HUDEP-2 (cell line): ENCODE measurements around the gene DRC3.
"Not testable (repeated sequence)": the region's sequence is repeated elsewhere in the genome, so short reads cannot be mapped to it uniquely, and the experiment has no call there.

Experiments used
- DNase-seq, 76 experiments: peaks; one replicate each; lab custom pipeline; 2025; ENCODE audit not compliant: unreplicated experiment in 76 of 76; lab: John Stamatoyannopoulos, UW

Gene DRC3

GRCh38 chr17:17989618-17990017 lies 17.0 kb downstream of the DRC3 start:
- no peak for DNase-seq

DNA sequence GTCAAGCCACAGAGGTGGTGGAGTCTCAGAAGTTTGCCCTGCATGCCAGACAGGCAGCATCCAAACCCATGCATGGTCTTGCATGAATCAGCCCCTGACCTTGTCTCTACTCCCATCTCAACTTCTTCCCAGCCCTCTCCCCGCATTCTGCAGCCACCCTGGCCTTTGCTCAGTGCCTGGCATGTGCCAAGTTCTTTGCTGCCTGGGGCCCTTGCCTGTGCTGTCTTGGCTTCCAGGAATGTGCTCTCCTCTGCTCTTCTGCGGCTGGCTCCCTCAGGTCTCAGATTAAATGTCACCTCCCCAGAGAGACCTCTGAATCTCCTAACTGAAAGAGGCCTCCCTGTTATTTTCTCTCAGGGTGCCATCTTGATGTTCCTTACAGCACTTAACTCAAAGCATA lies 17.6 kb downstream of the DRC3 start:
- DNase-seq: no peak

DNA sequence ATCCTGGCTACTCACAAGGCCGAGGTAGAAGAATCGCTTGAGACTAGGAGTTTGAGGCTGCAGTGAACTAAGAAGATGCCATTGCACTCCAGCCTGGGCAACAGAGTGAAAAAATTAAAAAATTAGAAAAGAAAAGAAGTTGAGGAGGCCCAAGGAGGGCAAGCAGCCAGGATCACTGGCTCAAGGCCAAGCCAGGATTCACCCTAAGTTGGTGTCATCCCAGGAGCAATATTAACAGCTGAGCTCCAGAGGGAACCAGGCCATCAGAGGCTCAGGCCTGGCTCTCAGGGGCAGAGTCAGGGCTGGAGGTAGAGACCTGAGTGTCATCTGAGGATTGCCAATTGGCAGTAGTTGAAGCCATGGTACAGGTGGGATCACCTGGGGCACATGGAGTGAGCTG lies 20.7 kb downstream of the DRC3 start:
- DNase-seq: no peak

- no peak for DNase-seq
These were observed 21.2 kb downstream of the DRC3 start for GRCh38 chr17:17993852-17994251.

DNA sequence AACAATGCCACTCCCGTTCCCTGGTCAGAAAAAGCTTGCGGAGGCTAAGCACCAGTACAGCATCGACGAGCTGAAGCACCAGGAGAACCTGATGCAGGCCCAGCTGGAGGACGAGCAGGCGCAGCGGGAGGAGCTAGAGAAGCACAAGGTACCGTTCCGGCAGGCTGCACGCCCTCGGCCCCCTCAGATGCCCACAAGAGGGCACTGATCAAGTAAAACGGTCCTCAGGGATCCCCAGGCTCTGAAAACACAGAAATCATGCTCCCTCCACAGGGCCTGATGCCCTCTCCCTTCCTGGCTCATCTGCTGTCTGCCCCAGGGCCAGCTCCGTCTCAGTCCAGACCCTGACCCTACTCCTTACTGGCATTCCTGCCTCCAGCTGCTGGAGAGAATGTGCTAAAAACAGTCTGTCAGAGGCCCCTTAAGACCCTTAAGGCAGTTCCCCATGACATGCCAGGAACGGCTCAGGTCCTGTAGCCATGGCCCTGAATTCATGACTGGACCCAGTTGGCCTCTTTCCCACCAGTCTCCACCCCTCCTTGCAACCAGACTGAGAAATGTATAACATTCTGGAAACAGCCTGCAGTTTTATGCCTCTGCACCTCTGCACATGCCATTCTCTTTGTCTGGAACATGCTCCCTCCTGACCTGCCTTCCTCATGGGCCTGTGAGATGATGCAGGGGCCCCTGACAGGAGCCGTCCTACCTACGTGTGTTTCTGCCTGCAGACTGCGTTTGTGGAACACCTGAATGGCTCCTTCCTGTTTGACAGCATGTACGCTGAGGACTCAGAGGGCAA lies 21.8 kb downstream of the DRC3 start:
- DNase-seq: peak in 38 of 76 experiments; percentile 4 to 65 (median 28)

- DNase-seq: not testable (repeated sequence)
These were observed 23.2 kb downstream of the DRC3 start for GRCh38 chr17:17995887-17996286.

GRCh38 chr17:17998934-17999333 lies 26.3 kb downstream of the DRC3 start:
- DNase-seq: no peak

- no peak for DNase-seq
These were observed 26.8 kb downstream of the DRC3 start for GRCh38 chr17:17999364-18000029.

GRCh38 chr17:18000030-18000408 lies 27.4 kb downstream of the DRC3 start:
- no peak for DNase-seq

DNA sequence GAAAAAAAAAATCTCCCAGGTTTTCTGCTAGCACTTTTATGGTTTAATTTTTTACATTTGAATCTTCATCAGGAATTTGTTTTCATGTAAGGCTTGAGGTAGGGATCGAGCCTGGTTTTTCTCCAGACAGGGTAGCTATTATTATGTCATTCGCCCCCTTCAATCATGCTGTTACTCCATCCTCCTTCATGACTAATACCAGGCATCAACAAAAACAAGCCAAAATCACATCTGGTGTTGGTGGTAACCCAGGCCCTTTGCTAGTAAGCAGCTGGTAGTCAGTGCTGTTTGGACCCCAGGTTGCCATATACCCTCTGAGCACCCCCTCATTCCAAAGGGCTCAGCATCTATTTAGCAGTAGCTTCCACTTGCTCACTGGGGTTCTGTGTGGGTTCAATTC lies 29.5 kb downstream of the DRC3 start:
- no peak for DNase-seq

DNA sequence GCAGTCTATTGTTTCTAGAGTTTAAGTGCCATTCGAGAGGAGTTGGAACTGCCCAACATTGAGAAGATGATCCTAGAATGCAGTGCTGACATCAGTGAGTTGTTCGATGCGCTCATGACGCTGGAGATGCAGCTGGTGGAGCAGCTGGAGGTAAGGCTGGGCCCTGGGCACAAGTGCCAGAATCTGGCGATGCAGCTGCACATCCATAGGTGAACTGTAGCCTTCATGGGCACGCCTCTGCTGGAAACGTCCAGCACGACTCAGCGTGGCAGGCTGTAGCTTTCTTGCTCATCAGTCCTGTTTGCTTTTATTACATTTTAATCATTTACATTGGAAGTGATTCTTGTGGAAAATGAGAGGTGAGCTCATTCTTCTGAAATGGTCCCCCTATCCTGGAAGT lies 31.7 kb downstream of the DRC3 start:
- DNase-seq: no peak

GRCh38 chr17:18004884-18005305 lies 32.2 kb downstream of the DRC3 start:
- no peak for DNase-seq

DNA sequence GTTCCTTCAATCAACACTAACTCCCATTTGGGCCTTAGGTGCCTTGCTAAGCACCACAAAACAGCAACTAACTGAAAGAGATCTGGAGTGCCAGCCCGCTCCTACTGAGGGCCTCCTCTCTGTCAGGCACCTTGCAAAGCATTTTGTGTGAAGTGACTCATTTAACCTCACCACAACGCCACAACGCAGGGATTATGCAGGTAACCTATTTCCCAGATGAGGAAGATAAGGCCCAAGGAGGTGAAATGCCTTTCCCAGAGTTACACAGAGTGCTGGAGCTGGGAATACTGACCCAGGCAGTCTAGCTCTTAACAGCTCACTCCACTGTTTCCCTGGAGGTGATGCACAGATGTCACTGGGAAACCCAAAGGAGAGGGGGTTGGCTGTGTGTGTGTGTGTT lies 32.8 kb downstream of the DRC3 start:
- DNase-seq: no peak

GRCh38 chr17:18006495-18007239 lies 34.0 kb downstream of the DRC3 start:
- no peak for DNase-seq

GRCh38 chr17:18008496-18009268 lies 36.0 kb downstream of the DRC3 start:
- no peak for DNase-seq

DNA sequence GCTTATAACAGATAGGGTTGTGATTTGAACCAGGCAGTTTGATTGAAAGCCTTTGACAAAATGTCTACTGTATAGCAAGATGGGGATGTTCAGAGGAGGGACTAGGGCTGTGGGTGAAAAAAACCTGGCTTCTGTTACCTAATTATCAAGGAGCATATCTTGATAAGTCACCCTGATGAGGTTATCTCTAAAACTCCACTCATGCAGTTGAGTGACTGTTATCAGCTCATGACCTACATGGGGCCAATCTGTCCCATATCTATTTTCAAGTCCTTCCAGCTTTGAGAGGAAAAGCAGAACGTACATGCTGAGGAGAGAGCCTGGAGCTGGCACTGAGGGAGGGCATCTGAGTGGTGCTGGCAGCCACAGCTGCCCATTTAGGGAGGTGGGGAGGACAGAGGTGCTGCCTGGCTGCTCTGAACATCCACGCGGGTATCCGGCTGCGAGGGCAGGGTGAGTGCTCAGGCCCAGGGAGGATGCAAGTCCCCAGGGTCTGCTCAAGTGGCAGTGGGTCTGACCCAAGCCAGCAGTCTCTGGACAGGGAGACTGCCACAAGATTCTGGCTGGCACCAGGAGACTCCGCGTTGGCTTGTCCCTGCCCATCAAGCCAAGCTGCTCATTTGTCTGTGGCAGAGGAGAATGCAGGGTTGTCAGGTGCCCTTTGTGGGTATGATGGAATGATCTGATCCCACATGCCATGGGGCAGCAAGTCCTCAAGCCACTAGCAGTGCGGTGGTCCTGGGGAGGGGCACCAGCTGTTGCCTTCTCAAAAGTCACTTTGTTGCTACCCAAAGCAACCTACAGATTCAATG lies 37.2 kb downstream of the DRC3 start:
- DNase-seq: peak in 4 of 76 experiments; percentile 10 to 22 (median 16)

- DNase-seq: no peak
These were observed 38.6 kb downstream of the DRC3 start for GRCh38 chr17:18011286-18011685.

- no peak for DNase-seq
These were observed 41.3 kb downstream of the DRC3 start for GRCh38 chr17:18014006-18014405.

- DNase-seq: no peak
These were observed 42.9 kb downstream of the DRC3 start for GRCh38 chr17:18015593-18015992.

GRCh38 chr17:18016426-18016825 lies 43.8 kb downstream of the DRC3 start:
- DNase-seq: no peak
